Fibroblast of gingiva (primary cell): ENCODE data around the gene SKAP2.

Experiments used
- DNase-seq: peaks from one replicate; pipeline ENCODE4 v3.0.0-alpha.2; 2011; ENCODE audit warnings: low read depth

SKAP2 gene

DNA sequence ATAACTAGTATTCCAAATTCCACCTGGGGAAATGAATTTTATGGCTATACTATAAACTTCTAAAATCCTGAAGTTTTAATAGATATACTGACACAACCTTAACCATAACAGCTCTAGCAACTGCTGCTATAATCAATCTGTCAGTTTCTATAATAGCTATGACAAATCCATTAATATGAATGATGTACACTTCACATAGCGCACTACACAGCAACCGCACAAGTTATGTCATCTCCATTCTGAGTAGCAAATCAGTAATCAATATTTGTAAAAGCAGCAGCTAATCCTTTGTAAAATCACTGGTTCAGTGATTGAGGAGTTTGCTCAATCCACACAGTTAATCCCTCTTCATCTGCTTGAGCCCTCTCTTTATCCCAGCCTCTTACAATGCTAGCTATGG is 105.3 kb downstream of the SKAP2 start:
- DNase-seq = no peak

DNA sequence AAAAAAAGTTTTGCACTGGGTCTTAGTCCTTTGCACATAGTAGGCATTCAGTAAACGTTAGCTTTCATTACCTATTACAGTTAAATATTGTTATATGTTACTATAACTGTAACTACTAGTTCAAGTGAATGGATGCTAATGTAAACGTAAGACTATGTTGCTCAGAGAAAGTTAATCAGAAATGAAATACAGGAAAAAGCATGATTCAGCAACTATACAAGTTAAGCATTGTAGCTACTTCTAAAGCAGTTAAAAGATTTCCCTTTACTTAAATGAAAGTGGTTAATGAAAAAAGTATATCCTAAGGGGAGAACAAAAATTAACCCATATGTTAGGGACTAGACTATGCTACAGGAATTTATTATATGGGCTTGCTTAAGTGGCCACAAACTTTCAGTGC is 121.2 kb downstream of the SKAP2 start:
- no peak for DNase-seq

DNA sequence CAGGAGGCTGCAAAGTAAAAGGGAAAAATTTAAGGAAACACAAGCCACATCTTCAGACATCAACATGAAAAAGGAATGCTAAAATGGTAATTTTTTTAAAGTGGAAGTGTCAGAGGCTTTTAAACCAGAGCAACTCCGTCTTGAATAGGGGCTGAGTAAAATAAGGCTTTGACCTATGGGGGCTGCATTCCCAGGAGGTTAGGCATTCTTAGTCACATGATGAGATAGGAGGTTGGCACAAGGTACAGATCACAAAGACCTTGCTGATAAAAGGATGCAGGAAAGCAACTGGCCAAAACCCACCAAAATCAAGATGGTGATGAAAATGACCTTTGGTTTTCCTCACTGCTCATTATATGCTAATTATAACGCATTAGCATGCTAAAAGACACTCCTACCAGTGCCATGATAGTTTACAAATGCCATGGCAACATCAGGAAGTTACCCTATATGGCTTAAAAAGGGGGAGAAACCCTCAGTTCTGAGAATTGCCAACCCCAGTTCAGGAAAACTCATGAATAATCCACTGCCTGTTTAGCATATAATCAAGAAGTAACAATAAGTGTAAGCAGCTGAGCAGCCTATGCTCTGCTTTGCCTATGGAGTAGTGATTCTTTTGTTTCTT is 128.3 kb downstream of the SKAP2 start:
- DNase-seq = no peak

DNA sequence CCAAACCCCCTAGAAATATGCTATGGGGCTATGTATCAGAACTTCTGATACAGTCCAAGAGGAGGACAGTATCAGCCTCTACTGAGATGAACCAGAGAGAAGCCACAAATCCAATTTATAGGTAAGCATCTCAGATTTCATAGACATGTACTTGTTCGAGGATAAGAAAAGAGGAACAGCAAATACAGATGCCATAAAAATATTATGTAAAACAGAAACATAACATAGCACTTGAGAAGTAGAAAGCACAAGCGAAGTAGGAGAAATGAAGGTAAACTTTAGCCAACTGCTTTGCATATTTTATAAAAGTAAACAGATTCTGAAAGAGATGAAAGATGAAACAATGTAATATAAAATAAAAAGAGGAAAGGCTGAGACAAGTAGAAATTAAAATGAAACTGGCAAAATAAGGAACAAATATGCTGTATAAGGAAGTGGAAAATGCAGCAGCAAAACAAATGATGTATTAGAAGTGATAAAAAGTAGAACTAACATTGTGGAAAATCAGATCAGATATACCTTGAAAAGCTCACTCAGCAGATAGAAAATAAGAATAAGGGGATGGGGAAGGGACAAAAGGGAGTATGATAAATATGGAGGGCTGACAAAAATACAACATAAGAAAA is 135.1 kb downstream of the SKAP2 start:
- no peak for DNase-seq

DNA sequence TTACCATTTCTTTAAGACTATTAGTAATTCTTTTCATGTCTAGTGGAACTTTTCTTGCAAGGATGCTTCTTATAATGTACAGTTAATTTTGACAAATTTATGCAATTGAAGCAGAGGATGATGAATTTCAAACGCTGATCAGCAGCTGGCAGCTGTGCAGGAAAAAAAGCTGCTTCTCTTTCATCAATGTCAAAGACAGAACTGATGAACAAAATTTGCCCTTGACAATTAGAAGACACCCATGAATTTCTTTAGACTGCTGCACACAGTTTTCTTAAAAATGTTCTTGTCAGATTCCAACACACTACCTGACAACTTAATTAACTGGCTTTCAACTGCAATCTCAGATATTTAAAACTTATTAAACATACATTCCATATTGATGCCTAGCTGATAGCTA is 138.3 kb downstream of the SKAP2 start:
- no peak for DNase-seq

DNA sequence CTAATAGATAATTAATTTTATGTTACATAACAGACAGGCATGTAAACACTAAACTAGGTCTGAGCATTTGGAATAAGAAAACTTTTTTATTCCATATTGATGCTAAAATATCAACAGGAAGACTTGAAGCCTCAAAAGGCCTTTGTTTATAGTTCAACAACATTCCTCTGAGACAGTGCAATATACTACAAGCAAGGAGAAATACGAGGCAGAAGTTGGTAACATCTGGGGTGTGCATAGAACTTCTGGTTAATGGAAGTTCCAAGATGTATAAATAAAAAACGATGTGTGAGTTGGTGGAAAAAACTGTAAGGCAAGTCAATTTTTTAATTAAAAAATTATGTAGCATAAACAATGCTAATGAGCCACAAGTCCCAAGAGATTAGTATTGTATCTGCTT is 139.6 kb downstream of the SKAP2 start:
- peak; percentile 2 for DNase-seq

DNA sequence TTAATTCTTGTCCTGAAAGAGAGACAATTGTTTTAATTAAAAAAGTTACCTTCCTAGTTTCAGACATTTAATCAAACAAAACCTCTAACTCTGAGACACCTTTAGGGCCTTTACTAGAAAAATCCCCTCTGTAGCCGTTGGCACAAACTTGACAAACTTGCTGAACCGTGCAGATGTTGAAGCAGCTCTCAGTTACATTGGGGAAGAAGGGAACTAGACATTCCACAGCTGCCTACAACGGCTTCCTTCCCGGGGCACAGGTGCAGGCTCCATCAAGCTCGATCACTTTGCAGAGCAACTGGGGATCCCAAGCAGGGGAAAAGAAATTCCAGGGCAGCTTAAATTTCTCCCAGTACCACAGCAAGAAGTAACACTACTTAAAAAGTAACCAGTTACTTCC is 141.3 kb downstream of the SKAP2 start:
- no peak for DNase-seq

DNA sequence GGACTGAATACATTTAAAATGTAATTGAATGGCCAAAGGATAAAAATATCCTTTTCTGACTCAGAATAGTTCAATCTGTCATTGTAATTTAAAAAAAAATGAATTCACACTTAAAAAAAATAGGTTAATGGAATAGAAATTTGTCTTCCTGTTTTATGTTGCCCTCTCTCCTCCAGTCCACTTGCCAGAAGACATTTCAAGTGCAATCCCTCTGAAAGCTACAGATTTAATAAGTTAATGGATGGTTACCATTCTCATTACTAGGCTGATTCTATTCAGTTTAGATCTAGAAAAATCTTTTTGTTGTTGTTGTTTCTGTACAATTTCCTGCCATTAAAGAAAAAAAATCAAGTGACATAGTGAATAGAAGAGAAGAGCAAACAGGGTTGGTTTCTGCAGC is 142.9 kb downstream of the SKAP2 start:
- DNase-seq = no peak

DNA sequence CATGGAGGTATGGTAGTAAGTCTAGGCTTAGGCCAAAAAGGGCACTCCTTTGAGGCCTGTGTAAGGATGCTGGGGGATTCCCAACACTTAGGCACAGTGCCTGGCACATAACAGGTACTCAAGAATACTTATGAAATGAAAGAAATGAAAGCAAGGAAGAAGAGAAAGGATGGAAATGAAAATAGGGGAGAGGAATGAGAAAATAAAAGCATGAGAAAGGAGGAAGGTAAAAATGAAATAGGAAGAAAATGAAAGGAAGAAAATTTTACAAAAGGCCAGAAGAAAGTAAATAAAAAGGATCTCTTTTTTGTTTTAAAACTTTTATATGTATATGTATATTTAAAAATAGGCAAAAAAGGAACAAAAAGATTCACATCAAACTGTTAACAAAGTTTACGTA is 146.3 kb downstream of the SKAP2 start:
- DNase-seq = no peak

DNA sequence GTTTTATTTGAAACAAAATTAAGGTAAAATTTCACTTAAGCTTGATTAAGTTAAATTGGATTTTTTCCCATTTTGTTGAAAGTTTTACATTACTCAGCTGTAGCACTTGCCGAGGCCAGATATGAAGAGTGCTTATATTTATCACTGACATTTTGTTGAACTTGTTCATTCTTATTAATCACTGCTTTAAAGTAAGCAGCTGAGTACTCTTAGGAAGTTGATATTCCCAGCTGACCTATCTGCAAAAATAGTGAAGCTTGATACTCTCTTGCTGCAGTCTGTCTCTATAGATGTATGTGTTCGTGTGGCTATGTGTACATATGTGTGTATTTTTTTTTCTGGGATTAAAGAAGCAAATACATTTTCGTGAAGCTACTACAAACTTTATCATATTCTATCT is 150.0 kb downstream of the SKAP2 start:
- no peak for DNase-seq

DNA sequence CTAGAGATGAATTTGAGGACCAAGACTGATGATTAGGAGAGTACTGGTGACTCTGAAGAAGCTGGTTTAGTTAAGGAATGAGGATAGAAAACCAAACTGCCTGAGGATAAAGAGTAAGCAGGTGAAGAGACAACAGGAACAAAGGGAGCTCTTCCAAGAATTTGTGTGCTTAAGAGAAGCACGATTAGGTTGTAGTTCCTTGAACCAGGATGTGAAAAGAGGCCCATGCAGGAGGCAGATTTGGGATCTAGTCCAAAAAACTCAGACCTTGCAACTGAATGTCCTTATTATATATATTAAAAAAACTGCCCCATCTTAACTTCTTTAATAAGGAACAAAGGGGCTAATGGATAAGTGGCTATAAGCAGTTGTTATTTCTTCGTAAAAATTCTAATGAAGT is 150.4 kb downstream of the SKAP2 start:
- DNase-seq = no peak

DNA sequence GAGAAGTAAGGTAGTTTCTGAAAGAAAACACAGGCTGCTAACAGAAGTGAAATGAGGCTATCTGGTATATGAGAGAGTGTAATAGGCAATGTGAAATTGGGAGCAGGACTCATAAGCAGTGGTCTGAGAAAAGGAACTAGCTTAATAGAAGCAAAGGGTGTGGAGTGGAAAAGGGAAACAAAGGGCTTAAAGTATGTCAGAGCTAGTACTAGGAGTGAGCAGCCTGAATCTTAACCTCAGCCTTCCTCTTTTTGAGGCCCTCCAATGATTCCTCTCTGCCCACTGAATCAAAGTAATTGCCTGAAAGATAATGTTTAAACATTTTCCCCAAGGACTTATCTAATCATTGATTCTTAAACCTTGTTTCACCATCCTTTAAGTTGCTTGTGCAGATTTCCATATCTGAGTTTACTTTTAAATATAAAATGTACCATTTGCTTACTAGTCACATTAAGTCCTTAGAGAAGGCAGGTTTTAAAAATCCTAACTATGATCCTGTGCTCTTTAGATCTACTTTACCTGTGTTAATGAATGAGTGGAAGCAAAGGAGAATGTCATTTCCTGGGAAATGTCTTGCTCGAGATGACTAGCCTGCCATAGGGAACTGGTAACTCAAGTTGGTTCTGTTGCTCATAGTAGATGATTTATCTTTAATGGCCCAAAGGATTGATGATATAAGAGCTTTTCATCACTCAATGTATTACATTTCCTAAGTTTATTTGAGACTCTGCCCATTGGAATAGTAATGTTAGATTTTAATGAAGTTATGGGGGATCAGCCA is 155.0 kb downstream of the SKAP2 start:
- DNase-seq = no peak

DNA sequence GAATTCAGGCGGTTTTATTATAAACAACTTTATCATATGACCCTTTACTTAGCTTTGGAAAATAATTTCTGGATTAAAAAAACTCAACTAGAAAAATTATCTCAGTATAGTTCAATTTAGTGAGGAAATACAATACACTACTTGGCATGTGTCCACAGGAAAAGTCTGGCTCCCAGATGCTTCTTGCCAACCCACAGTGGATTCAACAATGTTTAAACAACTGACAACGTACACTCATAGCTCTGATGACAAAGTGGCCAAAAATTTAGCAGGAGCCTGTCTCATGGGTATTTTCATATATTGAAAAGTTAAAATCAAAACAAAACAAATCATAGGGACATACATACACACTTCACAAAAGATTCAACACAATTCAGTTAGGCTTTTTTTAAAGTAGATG is 158.8 kb downstream of the SKAP2 start:
- DNase-seq = peak; percentile 93

DNA sequence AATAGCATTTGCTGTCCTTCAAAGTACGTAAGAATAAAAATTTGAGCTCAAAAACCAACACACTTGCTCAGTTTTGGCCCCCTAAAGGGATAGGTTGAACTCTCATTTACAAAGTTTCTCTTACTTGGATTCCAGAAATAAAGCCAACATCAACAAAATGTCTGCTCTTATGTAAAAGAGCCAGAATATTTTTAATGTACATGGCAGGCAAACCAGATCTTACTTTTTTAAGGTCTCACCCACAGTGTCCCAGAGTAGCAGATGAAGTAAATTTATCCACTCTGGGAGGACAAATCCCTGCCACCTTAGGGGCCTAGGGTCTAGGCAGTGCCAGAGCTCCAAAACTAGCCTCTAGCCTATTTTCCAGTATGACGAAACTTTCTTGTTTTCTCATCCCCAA is 159.6 kb downstream of the SKAP2 start:
- peak; percentile 84 for DNase-seq

DNA sequence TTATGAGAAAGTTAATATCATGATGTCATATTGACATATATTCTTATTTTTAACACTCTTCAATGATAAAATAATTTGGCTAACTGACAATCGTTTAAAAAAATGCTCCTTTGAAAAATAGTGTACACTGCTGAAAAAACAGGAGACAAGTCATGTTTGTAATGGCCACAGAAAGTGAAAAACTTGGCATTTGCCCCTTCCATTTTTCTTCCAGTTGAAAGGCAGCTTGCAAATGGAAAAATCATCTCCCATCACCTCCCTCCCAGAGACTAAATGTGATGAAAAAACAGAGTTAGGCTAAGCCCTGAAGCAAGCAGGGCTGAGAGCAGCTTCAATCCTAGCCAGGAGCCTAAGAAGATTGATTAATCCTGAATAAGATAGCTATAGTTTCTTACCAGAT is 160.4 kb downstream of the SKAP2 start:
- DNase-seq = no peak

DNA sequence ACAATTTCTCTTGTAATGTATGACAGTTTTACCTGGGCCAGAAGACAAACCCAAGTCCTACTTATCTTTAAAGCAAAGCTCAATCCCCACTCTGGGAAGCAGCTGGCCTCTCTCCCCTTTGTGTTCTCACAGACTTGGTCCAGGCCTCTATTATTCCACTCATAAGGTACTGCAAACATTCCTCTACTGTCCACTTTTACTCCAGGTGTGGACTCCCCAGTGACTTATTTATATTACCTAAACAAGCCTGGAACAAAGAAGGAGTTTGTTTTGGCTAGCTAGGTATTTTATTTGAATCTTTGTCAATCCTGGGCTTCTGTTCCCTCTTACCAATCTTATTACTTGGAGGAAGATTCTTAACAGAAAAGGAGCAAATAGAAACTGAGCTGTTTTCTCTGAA is 163.5 kb downstream of the SKAP2 start:
- DNase-seq = no peak

DNA sequence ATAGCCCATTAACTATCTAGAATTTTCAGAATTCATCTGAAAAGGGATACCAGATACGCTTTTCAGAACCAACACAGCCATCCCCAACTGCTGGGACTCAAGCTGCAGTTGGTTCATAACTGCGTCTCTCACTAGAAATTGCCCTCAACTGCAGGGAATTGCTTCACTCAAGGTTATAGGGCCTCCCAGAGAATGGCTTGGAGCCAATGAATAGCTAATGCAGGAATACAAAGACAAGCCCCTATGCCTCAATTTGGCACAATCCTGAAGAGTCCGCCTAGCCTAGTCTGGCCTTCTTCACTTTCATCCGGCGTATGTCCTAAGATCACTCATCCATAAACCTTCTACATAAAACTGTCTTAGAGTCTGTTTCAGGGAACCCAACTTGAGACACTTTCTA is 164.0 kb downstream of the SKAP2 start:
- no peak for DNase-seq

DNA sequence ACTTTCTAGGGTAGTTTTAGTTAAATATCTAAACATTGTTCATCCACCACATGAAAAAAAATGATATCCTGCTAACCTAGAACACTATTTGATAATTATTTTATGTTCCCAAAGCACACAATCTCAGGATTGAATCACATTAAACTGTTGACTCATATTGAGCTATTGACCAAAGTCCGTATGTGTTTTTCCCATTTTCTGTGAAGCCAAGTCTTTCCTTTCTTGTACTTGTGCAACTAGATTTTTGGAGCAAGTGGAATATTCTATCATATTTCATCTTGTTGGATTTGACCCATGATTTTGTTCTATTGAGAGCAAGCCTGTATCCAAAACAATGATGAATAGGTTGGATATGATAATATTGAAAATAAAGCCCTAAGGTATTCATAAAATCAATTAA is 164.6 kb downstream of the SKAP2 start:
- peak; percentile 28 for DNase-seq

DNA sequence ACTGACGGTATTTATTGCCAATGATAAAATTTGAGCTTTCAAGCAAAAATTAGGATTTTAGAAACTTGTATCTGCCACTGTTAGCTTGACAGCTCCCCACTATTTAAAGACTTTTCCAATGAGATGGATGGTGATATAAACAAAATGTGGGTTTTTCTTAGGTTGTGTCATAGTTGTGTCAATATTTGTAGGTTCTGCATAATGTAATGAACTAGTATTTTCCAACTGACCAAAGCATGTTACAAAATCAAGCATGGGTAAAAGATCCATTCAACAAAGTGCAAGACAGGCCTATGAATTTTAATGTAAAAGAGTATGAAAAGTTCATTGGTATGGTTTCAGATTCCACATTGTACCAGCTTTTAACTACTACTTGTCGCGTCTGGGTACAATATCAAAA is 165.6 kb downstream of the SKAP2 start:
- no peak for DNase-seq

DNA sequence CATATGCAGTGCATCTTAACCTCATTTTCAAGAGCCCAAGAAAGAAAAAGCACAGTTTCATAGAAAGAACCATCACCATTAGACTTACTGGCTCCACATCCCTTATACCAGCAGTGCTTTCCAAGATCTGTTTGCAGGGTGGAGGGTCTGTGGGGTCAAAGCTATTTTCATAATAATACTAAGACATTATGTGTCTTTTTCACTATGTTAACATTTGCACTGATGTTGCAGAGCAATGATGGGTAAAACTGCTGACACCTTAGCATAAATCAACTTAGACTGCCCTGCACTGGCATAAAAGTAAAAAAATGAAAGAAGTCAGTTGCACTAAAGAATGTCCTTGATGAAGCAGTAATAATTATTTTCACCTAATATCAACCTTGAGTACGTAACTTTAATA is 166.2 kb downstream of the SKAP2 start:
- DNase-seq = no peak

DNA sequence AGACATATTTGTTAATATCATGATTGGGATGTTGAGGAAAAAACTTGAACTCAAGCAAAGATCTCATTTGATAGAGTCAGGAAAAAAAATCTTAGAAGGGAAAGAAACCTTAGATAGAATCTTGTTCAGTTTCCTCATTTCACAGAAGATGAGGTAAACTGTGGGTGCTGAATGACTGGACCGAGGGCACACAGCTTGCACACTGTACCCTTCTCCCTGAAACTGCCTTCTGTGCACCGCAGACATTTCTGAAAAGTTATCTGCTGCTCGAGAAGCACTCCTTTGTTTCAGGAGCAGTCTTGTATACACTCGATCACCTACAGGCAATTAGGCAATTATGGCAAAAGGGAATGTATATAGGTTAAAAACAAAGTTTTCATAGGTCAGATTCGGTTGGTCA is 167.4 kb downstream of the SKAP2 start:
- DNase-seq = no peak

DNA sequence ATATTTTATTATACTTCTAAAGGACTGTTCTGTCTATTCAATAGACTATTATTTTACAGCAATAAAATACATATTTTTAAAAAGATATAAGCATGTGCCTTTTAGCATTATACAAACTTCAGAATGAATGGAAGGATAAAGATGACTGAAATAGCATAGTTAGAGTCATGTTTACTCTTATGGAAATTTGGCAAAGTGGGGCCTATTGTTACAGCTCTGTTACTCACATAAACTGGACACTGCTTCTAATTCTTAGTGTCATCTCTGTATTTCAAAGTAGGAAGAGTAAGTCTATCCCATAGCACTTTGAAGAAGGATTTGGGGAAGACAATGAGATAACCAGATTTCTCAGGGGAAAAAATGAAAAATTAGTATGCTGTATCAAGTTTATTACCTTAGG is 168.2 kb downstream of the SKAP2 start:
- DNase-seq = no peak

DNA sequence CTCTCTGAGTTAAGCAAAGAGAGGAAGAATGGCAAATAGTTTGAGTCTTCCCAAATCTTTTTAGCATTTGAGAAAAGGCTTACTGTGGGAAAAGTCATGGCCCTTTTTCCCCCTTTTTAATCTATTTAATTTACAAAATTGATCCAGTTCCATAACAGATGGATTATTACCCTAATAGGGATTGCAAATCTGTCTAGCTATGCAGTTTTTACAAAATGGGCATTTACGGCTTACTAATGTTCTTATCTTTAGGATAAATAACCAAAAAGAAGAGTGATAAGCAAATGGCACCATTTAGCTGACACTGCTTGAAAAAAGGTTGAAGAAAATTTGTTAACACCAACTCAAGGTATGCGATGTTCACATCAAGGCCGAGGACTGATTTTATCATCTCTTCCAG is 169.7 kb downstream of the SKAP2 start:
- DNase-seq = no peak

DNA sequence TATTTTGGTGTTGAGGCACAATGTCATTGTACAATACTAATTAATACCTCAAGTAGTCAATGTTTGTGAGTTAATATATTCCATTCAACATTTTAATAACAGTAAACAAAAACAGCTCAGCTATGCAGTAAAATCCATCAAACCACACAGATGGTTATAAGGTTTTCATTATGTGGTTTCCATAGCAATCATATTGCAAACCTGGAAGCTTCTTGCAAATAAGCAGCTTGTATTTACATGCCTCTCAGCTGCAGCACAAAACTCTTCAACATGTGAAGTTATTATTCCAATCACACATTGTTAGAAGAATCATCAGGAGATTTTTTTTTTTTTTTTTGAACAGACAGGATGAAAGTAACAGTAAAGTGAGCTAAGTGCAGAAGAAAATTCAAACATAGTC is 170.2 kb downstream of the SKAP2 start:
- DNase-seq = peak; percentile 48
